ENCODE measurements around the gene STK24.

Gene STK24

GRCh38 chr13:98473788-98474144 is 103.1 kb downstream of the STK24 start:
- DNase-seq (ENCODE audit: low read depth) = no peak

- no peak for DNase-seq (ENCODE audit: low read depth)
Measured at GRCh38 chr13:98473135-98473787, 103.6 kb downstream of the STK24 start.

GRCh38 chr13:98471934-98472333 is 105.0 kb downstream of the STK24 start:
- no peak for DNase-seq (ENCODE audit: low read depth)

GRCh38 chr13:98470920-98471319 is 106.0 kb downstream of the STK24 start:
- DNase-seq (ENCODE audit: low read depth) = no peak

- no peak for DNase-seq (ENCODE audit: low read depth)
Measured at GRCh38 chr13:98468929-98469328, 108.0 kb downstream of the STK24 start.

- no peak for DNase-seq (ENCODE audit: low read depth)
Measured at GRCh38 chr13:98468361-98468760, 108.5 kb downstream of the STK24 start.

GRCh38 chr13:98467263-98467985 is 109.5 kb downstream of the STK24 start:
- DNase-seq (ENCODE audit: low read depth) = no peak

- DNase-seq (ENCODE audit: low read depth) = no peak
Measured at GRCh38 chr13:98466634-98467236, 110.2 kb downstream of the STK24 start.

GRCh38 chr13:98462946-98463345 is 114.0 kb downstream of the STK24 start:
- DNase-seq (ENCODE audit: low read depth) = no peak

GRCh38 chr13:98462241-98462882 is 114.5 kb downstream of the STK24 start:
- DNase-seq (ENCODE audit: low read depth) = no peak

GRCh38 chr13:98461486-98462240 is 115.2 kb downstream of the STK24 start:
- no peak for DNase-seq (ENCODE audit: low read depth)

GRCh38 chr13:98460516-98460915 is 116.4 kb downstream of the STK24 start:
- DNase-seq (ENCODE audit: low read depth) = no peak

GRCh38 chr13:98459721-98460370 is 117.1 kb downstream of the STK24 start:
- no peak for DNase-seq (ENCODE audit: low read depth)

GRCh38 chr13:98459171-98459681 is 117.7 kb downstream of the STK24 start:
- DNase-seq (ENCODE audit: low read depth) = no peak

GRCh38 chr13:98458431-98458830 is 118.5 kb downstream of the STK24 start:
- no peak for DNase-seq (ENCODE audit: low read depth)

- DNase-seq (ENCODE audit: low read depth) = no peak
Measured at GRCh38 chr13:98457053-98457452, 119.9 kb downstream of the STK24 start.

GRCh38 chr13:98456413-98456845 is 120.5 kb downstream of the STK24 start:
- no peak for DNase-seq (ENCODE audit: low read depth)

GRCh38 chr13:98454389-98454881 is 122.5 kb downstream of the STK24 start:
- no peak for DNase-seq (ENCODE audit: low read depth)

GRCh38 chr13:98452851-98453843 is 123.8 kb downstream of the STK24 start:
- no peak for DNase-seq (ENCODE audit: low read depth)

Data from stimulated activated CD8-positive, alpha-beta memory T cell treated with anti-CD3 and anti-CD28 coated beads, Interleukin-15, amount 100 ng/mL, for 1 hour (primary cell).